Stimulated activated memory B cell treated with anti-CD40 and anti-IgM and Interleukin-4, amounts not matched to agents 10 μg/mL and 1 μg/mL and 100 μg/mL, for 72 hours (primary cell): ENCODE data around the gene PCNX3.

Experiments used
- ATAC-seq: fragments of 150-1000 bp; cut with Tn5 transposase; 2 replicates; pipeline ENCODE4 v1.10.0; 2021
- H3K27ac Mint-ChIP-seq: one replicate; pipeline ENCODE4 v1.8.0; 2022; ENCODE audit warnings: mild to moderate bottlenecking, mixed read lengths
- H3K27me3 Mint-ChIP-seq: one replicate; pipeline ENCODE4 v1.8.0; 2022; ENCODE audit warnings: mixed read lengths
- H3K36me3 Mint-ChIP-seq: one replicate; pipeline ENCODE4 v1.8.0; 2022; ENCODE audit warnings: mixed read lengths
- H3K4me1 Mint-ChIP-seq: one replicate; pipeline ENCODE4 v1.8.0; 2022; ENCODE audit warnings: mixed read lengths
- H3K4me3 Mint-ChIP-seq: one replicate; pipeline ENCODE4 v1.8.0; 2022; ENCODE audit warnings: mild to moderate bottlenecking, moderate library complexity, mixed read lengths
- H3K9me3 Mint-ChIP-seq: one replicate; pipeline ENCODE4 v1.8.0; 2022; ENCODE audit warnings: mixed read lengths

PCNX3 gene

GRCh38 chr11:65588199-65589054 lies 27.1 kb upstream of the PCNX3 start:
- ATAC-seq = peak; percentile 91
- Mint-ChIP-seq H3K4me3 (peak overlapping the region; percentile 61), H3K27ac (peak overlapping the region; percentile 98), H3K36me3 (peaks cover 50% of the 10 kb centered on the region), H3K9me3 (no peaks in the 10 kb centered on the region), H3K4me1 (peaks cover 65% of the 10 kb centered on the region), H3K27me3 (no peaks in the 10 kb centered on the region)

GRCh38 chr11:65589444-65590239 lies 25.9 kb upstream of the PCNX3 start:
- Mint-ChIP-seq H3K4me3 (peak overlapping the region; percentile 14), H3K9me3 (no peaks in the 10 kb centered on the region), H3K27me3 (no peaks in the 10 kb centered on the region), H3K27ac (peak overlapping the region; percentile 98), H3K36me3 (peaks cover 39% of the 10 kb centered on the region), H3K4me1 (peaks cover 66% of the 10 kb centered on the region)
- ATAC-seq = peak; percentile 47

- peaks cover 39% of the 10 kb centered on the region for H3K36me3 Mint-ChIP-seq
- ATAC-seq = no peak
- peak overlapping the region; percentile 98 for H3K27ac Mint-ChIP-seq
- peaks cover 72% of the 10 kb centered on the region for H3K4me1 Mint-ChIP-seq
- H3K27me3 Mint-ChIP-seq = no peaks in the 10 kb centered on the region
- H3K4me3 Mint-ChIP-seq = no peak overlapping the region
- H3K9me3 Mint-ChIP-seq = no peaks in the 10 kb centered on the region
These were observed 25.3 kb upstream of the PCNX3 start for GRCh38 chr11:65590240-65590738.

- Mint-ChIP-seq H3K4me1 (peaks cover 62% of the 10 kb centered on the region), H3K27ac (no peak overlapping the region), H3K36me3 (peaks cover 33% of the 10 kb centered on the region), H3K27me3 (no peaks in the 10 kb centered on the region), H3K9me3 (no peaks in the 10 kb centered on the region), H3K4me3 (no peak overlapping the region)
- no peak for ATAC-seq
These were observed 23.4 kb upstream of the PCNX3 start for GRCh38 chr11:65591939-65592857.

- Mint-ChIP-seq H3K4me3 (no peak overlapping the region), H3K36me3 (peaks cover 41% of the 10 kb centered on the region), H3K9me3 (no peaks in the 10 kb centered on the region), H3K27ac (peak overlapping the region; percentile 37), H3K4me1 (peaks cover 54% of the 10 kb centered on the region), H3K27me3 (no peaks in the 10 kb centered on the region)
- no peak for ATAC-seq
These were observed 22.6 kb upstream of the PCNX3 start for GRCh38 chr11:65592858-65593517.

- ATAC-seq = no peak
- H3K27ac Mint-ChIP-seq = peak overlapping the region; percentile 37
These were observed 21.8 kb upstream of the PCNX3 start for GRCh38 chr11:65593518-65594414.

GRCh38 chr11:65595131-65595530 lies 20.4 kb upstream of the PCNX3 start:
- Mint-ChIP-seq H3K27ac (peak overlapping the region; percentile 33), H3K27me3 (no peaks in the 10 kb centered on the region), H3K4me3 (no peak overlapping the region), H3K36me3 (peaks cover 49% of the 10 kb centered on the region), H3K9me3 (no peaks in the 10 kb centered on the region), H3K4me1 (peaks cover 33% of the 10 kb centered on the region)
- no peak for ATAC-seq

More at GRCh38 chr11:65593518-65594414, 21.8 kb upstream of the PCNX3 start:
- H3K36me3 Mint-ChIP-seq = peaks cover 47% of the 10 kb centered on the region
- peaks cover 47% of the 10 kb centered on the region for H3K4me1 Mint-ChIP-seq
- H3K27me3 Mint-ChIP-seq = no peaks in the 10 kb centered on the region
- H3K9me3 Mint-ChIP-seq = no peaks in the 10 kb centered on the region
- H3K4me3 Mint-ChIP-seq = no peak overlapping the region

GRCh38 chr11:65595543-65596281 lies 19.9 kb upstream of the PCNX3 start, which contains the start of gene KCNK7:
TSS of gene KCNK7 (minus strand) at chr11:65595800. CDS start at chr11:65595772, 28 bp downstream.
- ATAC-seq = peak; percentile 12
- Mint-ChIP-seq H3K4me3 (no peak within 1 kb of the TSS), H3K27me3 (no peaks in the 10 kb centered on the region)

GRCh38 chr11:65596520-65596919 lies 19.1 kb upstream of the PCNX3 start:
- peak overlapping the region; percentile 50 for H3K27ac Mint-ChIP-seq
- no peak for ATAC-seq
- no peak overlapping the region for H3K4me3 Mint-ChIP-seq
- no peaks in the 10 kb centered on the region for H3K9me3 Mint-ChIP-seq
- H3K36me3 Mint-ChIP-seq = peaks cover 44% of the 10 kb centered on the region
- H3K27me3 Mint-ChIP-seq = no peaks in the 10 kb centered on the region
- peaks cover 28% of the 10 kb centered on the region for H3K4me1 Mint-ChIP-seq

More at GRCh38 chr11:65595543-65596281, 19.9 kb upstream of the PCNX3 start, which contains the start of gene KCNK7:
- Mint-ChIP-seq H3K36me3 (peaks cover 45% of the 10 kb centered on the region), H3K9me3 (no peaks in the 10 kb centered on the region), H3K27ac (peak within 1 kb of the TSS; percentile 50), H3K4me1 (peaks cover 28% of the 10 kb centered on the region)

- ATAC-seq = no peak
- Mint-ChIP-seq H3K27me3 (no peaks in the 10 kb centered on the region), H3K4me3 (no peak overlapping the region), H3K27ac (no peak overlapping the region), H3K9me3 (no peaks in the 10 kb centered on the region), H3K36me3 (peaks cover 47% of the 10 kb centered on the region), H3K4me1 (peaks cover 33% of the 10 kb centered on the region)
These were observed 17.3 kb upstream of the PCNX3 start for GRCh38 chr11:65598258-65598699.

- Mint-ChIP-seq H3K36me3 (peaks cover 55% of the 10 kb centered on the region), H3K27ac (no peak overlapping the region), H3K4me1 (peaks cover 29% of the 10 kb centered on the region), H3K27me3 (no peaks in the 10 kb centered on the region), H3K4me3 (no peak overlapping the region), H3K9me3 (no peaks in the 10 kb centered on the region)
- no peak for ATAC-seq
These were observed 16.2 kb upstream of the PCNX3 start for GRCh38 chr11:65599216-65599954.

- no peaks in the 10 kb centered on the region for H3K9me3 Mint-ChIP-seq
These were observed 15.7 kb upstream of the PCNX3 start for GRCh38 chr11:65599955-65600246.

More at GRCh38 chr11:65599955-65600246, 15.7 kb upstream of the PCNX3 start:
- peaks cover 26% of the 10 kb centered on the region for H3K4me1 Mint-ChIP-seq
- H3K27ac Mint-ChIP-seq = no peak overlapping the region
- H3K27me3 Mint-ChIP-seq = no peaks in the 10 kb centered on the region
- H3K4me3 Mint-ChIP-seq = no peak overlapping the region
- no peak for ATAC-seq
- H3K36me3 Mint-ChIP-seq = peaks cover 60% of the 10 kb centered on the region
